PFSK-1 (cell line): Measurements from ENCODE around the gene TOMM34.

ENCODE experiments used
- POLR2AphosphoS5 ChIP-seq: IDR thresholded peaks from 2 replicates; pipeline ENCODE4 v1.6.1; 2012; ENCODE audit warnings: low read depth, mild to moderate bottlenecking, control low read depth, low read length, moderate library complexity
- TF ChIP-seq, protein P1 (sequence below), 2 experiments: IDR thresholded peaks; 2 replicates each; pipeline versions ENCODE4 v1.6.1 to v1.8.0; 2011 to 2012; ENCODE audit warnings: low read depth in 2 of 2, low read length in 2 of 2, control low read depth in 1 of 2, inconsistent platforms in 1 of 2, mild to moderate bottlenecking in 1 of 2, moderate library complexity in 1 of 2; ENCODE audit not compliant: insufficient read depth in 1 of 2

DNA sequence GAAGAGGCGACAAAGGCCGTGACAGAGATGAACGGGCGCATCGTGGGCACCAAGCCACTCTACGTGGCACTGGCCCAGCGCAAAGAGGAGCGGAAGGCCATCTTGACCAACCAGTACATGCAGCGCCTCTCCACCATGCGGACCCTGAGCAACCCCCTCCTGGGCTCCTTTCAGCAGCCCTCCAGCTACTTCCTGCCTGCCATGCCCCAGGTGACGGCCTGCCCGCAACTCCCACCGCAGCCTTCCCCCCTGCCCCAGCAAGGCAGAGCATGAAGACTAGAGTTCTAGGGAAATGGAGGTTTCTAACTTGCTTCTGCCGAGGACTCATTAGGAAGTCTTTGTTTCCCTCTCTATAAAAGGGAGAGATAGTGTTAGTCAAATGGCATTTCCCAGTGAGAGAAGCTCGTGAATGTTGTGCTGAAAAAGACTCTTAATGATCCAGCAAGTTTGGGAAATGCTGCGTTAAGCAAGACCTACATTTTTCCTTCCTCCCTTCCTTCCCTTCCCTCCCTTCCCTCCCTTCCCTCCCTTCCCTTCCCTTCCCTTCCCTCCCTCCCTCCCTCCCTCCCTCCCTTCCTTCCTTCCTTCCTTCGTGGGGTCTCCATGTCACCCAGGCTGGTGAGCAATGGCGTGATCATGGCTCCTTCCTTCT, 29.6 kb downstream of the TOMM34 start:
- TF ChIP-seq POLR2AphosphoS5: no peak
- TF ChIP-seq, protein P1, sequence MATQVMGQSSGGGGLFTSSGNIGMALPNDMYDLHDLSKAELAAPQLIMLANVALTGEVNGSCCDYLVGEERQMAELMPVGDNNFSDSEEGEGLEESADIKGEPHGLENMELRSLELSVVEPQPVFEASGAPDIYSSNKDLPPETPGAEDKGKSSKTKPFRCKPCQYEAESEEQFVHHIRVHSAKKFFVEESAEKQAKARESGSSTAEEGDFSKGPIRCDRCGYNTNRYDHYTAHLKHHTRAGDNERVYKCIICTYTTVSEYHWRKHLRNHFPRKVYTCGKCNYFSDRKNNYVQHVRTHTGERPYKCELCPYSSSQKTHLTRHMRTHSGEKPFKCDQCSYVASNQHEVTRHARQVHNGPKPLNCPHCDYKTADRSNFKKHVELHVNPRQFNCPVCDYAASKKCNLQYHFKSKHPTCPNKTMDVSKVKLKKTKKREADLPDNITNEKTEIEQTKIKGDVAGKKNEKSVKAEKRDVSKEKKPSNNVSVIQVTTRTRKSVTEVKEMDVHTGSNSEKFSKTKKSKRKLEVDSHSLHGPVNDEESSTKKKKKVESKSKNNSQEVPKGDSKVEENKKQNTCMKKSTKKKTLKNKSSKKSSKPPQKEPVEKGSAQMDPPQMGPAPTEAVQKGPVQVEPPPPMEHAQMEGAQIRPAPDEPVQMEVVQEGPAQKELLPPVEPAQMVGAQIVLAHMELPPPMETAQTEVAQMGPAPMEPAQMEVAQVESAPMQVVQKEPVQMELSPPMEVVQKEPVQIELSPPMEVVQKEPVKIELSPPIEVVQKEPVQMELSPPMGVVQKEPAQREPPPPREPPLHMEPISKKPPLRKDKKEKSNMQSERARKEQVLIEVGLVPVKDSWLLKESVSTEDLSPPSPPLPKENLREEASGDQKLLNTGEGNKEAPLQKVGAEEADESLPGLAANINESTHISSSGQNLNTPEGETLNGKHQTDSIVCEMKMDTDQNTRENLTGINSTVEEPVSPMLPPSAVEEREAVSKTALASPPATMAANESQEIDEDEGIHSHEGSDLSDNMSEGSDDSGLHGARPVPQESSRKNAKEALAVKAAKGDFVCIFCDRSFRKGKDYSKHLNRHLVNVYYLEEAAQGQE (IDR thresholded peaks at IDR 0.05; ENCODE audit: insufficient read depth in 1 of 2, low read depth in 2 of 2, low read length in 2 of 2): no peak
